Measurements from ENCODE around the gene MRPL12.

The MRPL12 gene

GRCh38 chr17:81740395-81740961 lies 37.3 kb downstream of the MRPL12 start:
- DNase-seq (ENCODE audit: low read depth): no peak

GRCh38 chr17:81741049-81741593 lies 38.0 kb downstream of the MRPL12 start:
- no peak for DNase-seq (ENCODE audit: low read depth)

GRCh38 chr17:81741594-81742452 lies 38.7 kb downstream of the MRPL12 start:
- no peak for DNase-seq (ENCODE audit: low read depth)

All from stimulated activated CD8-positive, alpha-beta memory T cell treated with anti-CD3 and anti-CD28 coated beads, Interleukin-7, amount 100 ng/mL, for 24 hours (primary cell).